Loucy (cell line): ENCODE results near the gene MYMK.

Experiments used
- CTCF ChIP-seq: fragments of 200-600 bp; sonication (generic); conservative IDR thresholded peaks from 2 replicates; pipeline ENCODE4 v1.5.1; 2014; ENCODE audit warnings: mild to moderate bottlenecking, antibody characterized with exemption, low read length
- EZH2phosphoT487 ChIP-seq: fragments of 200-600 bp; IDR thresholded peaks from 2 replicates; pipeline ENCODE4 v1.6.1; 2018; ENCODE audit warnings: antibody characterized with exemption, mild to moderate bottlenecking, moderate library complexity, borderline replicate concordance

GRCh38 chr9:133538851-133539833 lies 14.4 kb upstream of the MYMK start:
- TF ChIP-seq CTCF, result no peak
- TF ChIP-seq EZH2phosphoT487, result no peak
